H9 (cell line): ENCODE data around the gene SOCS1. TPM values are rescaled to one million over a fixed set of nuclear protein-coding genes. Genes with fewer than 3 reads are reported as not detected.

Source experiments
- DNase-seq: peaks from one replicate; pipeline ENCODE4 v3.0.0-alpha.2; 2017
- H2AFZ ChIP-seq: one replicate; pipeline ENCODE4 v1.6.1; 2013; ENCODE audit warnings: mild to moderate bottlenecking, low read length, control low read depth, moderate library complexity
- H2AK5ac ChIP-seq: 2 replicates; pipeline ENCODE4 v1.6.1; 2013; ENCODE audit warnings: low read length, control low read depth, mixed read lengths; ENCODE audit not compliant: insufficient read length
- H2BK120ac ChIP-seq: one replicate; pipeline ENCODE4 v1.6.1; 2013; ENCODE audit warnings: low read depth, mild to moderate bottlenecking, low read length, control low read depth, inconsistent platforms; ENCODE audit not compliant: poor library complexity, severe bottlenecking
- H2BK12ac ChIP-seq: 2 replicates; pipeline ENCODE4 v1.6.1; 2013; ENCODE audit warnings: low read length, control low read depth, mixed read lengths, low read depth; ENCODE audit not compliant: insufficient read length
- H2BK15ac ChIP-seq: 2 replicates; pipeline ENCODE4 v1.6.1; 2013; ENCODE audit warnings: low read depth, low read length, control low read depth
- H2BK20ac ChIP-seq: one replicate; pipeline ENCODE4 v1.6.1; 2013; ENCODE audit warnings: low read depth, mild to moderate bottlenecking, low read length, control low read depth, inconsistent platforms; ENCODE audit not compliant: poor library complexity, severe bottlenecking
- H2BK5ac ChIP-seq: 2 replicates; pipeline ENCODE4 v1.6.1; 2013; ENCODE audit warnings: low read length, control low read depth, mixed read lengths; ENCODE audit not compliant: insufficient read length
- H3K14ac ChIP-seq: 2 replicates; pipeline ENCODE4 v1.6.1; 2013; ENCODE audit warnings: low read length, control low read depth; ENCODE audit not compliant: insufficient read depth
- H3K18ac ChIP-seq: 2 replicates; pipeline ENCODE4 v1.6.1; 2013; ENCODE audit warnings: low read depth, mild to moderate bottlenecking, mixed read lengths, low read length, control low read depth; ENCODE audit not compliant: insufficient read length
- H3K23ac ChIP-seq: 2 replicates; pipeline ENCODE4 v1.6.1; 2013; ENCODE audit warnings: low read length, control low read depth, mixed read lengths, low read depth; ENCODE audit not compliant: insufficient read length
- H3K23me2 ChIP-seq: 2 replicates; pipeline ENCODE4 v1.6.1; 2013; ENCODE audit warnings: low read depth, mild to moderate bottlenecking, mixed read lengths, low read length, control low read depth; ENCODE audit not compliant: insufficient read length, poor library complexity, severe bottlenecking
- H3K27ac ChIP-seq: 2 replicates; pipeline ENCODE4 v1.5.1; 2013; ENCODE audit warnings: low read length, control low read depth, mixed read lengths, low read depth; ENCODE audit not compliant: insufficient read length
- H3K27me3 ChIP-seq: 2 replicates; pipeline ENCODE4 v1.6.1; 2013; ENCODE audit warnings: low read length, control low read depth, inconsistent platforms; ENCODE audit not compliant: insufficient read depth
- H3K4ac ChIP-seq: 2 replicates; pipeline ENCODE4 v1.6.1; 2013; ENCODE audit warnings: low read depth, mild to moderate bottlenecking, control low read depth, inconsistent platforms, low read length, moderate library complexity
- H3K4me1 ChIP-seq: 2 replicates; pipeline ENCODE4 v1.6.1; 2013; ENCODE audit warnings: low read length, control low read depth, inconsistent platforms; ENCODE audit not compliant: insufficient read depth
- H3K4me2 ChIP-seq: 2 replicates; pipeline ENCODE4 v1.6.1; 2013; ENCODE audit warnings: low read length, control low read depth, mixed read lengths; ENCODE audit not compliant: insufficient read length, insufficient read depth
- H3K56ac ChIP-seq: 2 replicates; pipeline ENCODE4 v1.6.1; 2013; ENCODE audit warnings: low read depth, mild to moderate bottlenecking, mixed read lengths, low read length, control low read depth; ENCODE audit not compliant: insufficient read length
- H3K79me1 ChIP-seq: 2 replicates; pipeline ENCODE4 v1.6.1; 2013; ENCODE audit warnings: low read depth, mild to moderate bottlenecking, moderate library complexity, low read length, control low read depth, inconsistent platforms; ENCODE audit not compliant: insufficient read depth, poor library complexity, severe bottlenecking
- H3K79me2 ChIP-seq: 2 replicates; pipeline ENCODE4 v1.6.1; 2013; ENCODE audit warnings: low read length, control low read depth, inconsistent platforms; ENCODE audit not compliant: insufficient read depth
- H3K9ac ChIP-seq: 2 replicates; pipeline ENCODE4 v1.6.1; 2013; ENCODE audit warnings: low read length, control low read depth, mixed read lengths; ENCODE audit not compliant: insufficient read length; ENCODE audit errors: extremely low read depth
- H3K9me3 ChIP-seq: one replicate; pipeline ENCODE4 v1.6.1; 2013; ENCODE audit warnings: low read depth, low read length, inconsistent platforms; ENCODE audit not compliant: control insufficient read depth
- H3T11ph ChIP-seq: one replicate; pipeline ENCODE4 v1.6.1; 2013; ENCODE audit warnings: mild to moderate bottlenecking, low read length, control low read depth, inconsistent platforms
- H4K20me1 ChIP-seq: one replicate; pipeline ENCODE4 v1.6.1; 2013; ENCODE audit not compliant: control insufficient read depth, insufficient read length, insufficient read depth
- H4K5ac ChIP-seq: 2 replicates; pipeline ENCODE4 v1.6.1; 2013; ENCODE audit warnings: low read depth, mild to moderate bottlenecking, mixed read lengths, low read length, control low read depth; ENCODE audit not compliant: insufficient read length
- H4K8ac ChIP-seq: replicated peaks from 2 replicates; pipeline ENCODE4 v1.6.1; 2013; ENCODE audit warnings: low read length, control low read depth, mixed read lengths, low read depth; ENCODE audit not compliant: insufficient read length
- H4K91ac ChIP-seq: 2 replicates; pipeline ENCODE4 v1.6.1; 2013; ENCODE audit warnings: low read depth, mild to moderate bottlenecking, moderate library complexity, mixed read lengths, low read length, control low read depth; ENCODE audit not compliant: insufficient read length
- H3K27ac Mint-ChIP-seq, 3 experiments: 2 replicates in 2 of 3; 3 replicates in 1 of 3; pipeline ENCODE4 v1.8.0; 2020 to 2021; ENCODE audit warnings: mixed read lengths in 3 of 3, mild to moderate bottlenecking in 1 of 3, moderate library complexity in 1 of 3
- H3K27me3 Mint-ChIP-seq: 2 replicates; pipeline ENCODE4 v1.8.0; 2021; ENCODE audit warnings: low read depth, mild to moderate bottlenecking, moderate library complexity, mixed read lengths
- H3K36me3 Mint-ChIP-seq, 3 experiments: 2 replicates in 2 of 3; 3 replicates in 1 of 3; pipeline ENCODE4 v1.8.0; 2020 to 2021; ENCODE audit warnings: low read depth in 3 of 3, mixed read lengths in 3 of 3; ENCODE audit not compliant: insufficient read depth in 1 of 3
- H3K4me1 Mint-ChIP-seq, 2 experiments: 2 replicates each; pipeline ENCODE4 v1.8.0; 2020; ENCODE audit warnings: mixed read lengths in 2 of 2
- H3K4me3 Mint-ChIP-seq, 2 experiments: 2 replicates in 1 of 2; 3 replicates in 1 of 2; pipeline ENCODE4 v1.8.0; 2020 to 2021; ENCODE audit warnings: mild to moderate bottlenecking in 2 of 2, mixed read lengths in 2 of 2, moderate library complexity in 1 of 2
- H3K9me3 Mint-ChIP-seq, 2 experiments: 2 replicates in 1 of 2; 3 replicates in 1 of 2; pipeline ENCODE4 v1.8.0; 2020; ENCODE audit warnings: mild to moderate bottlenecking in 2 of 2, mixed read lengths in 2 of 2, moderate library complexity in 1 of 2
- CTCF ChIP-seq: fragments of 200-600 bp; sonication (generic); conservative IDR thresholded peaks from 3 replicates; pipeline ENCODE4 v1.8.0; 2021; ENCODE audit warnings: antibody characterized with exemption, mild to moderate bottlenecking
- WGBS: extraction: QIAGEN DNeasy Blood & Tissue Kit; methylation state at CpG from one replicate; pipeline ENCODE4 v1.1.7; 2013; ENCODE audit warnings: missing lambda C conversion rate, low lambda C conversion rate, mixed read lengths; ENCODE audit not compliant: insufficient read length; ENCODE audit errors: extremely low coverage; 5-methylcytosine and 5-hydroxymethylcytosine counted together
- total RNA-seq: library from RNA; stranded (reverse); gene quantifications from 2 replicates; pipeline ENCODE4 v1.2.1, GENCODE V29; 2021

Gene SOCS1
- total RNA-seq, 1 experiment from 2014 or later = 11.0 TPM

GRCh38 chr16:11270602-11271162, 14.7 kb upstream of the SOCS1 start:
- H3K27me3 Mint-ChIP-seq = peaks cover 2% of the 10 kb centered on the region
- H3K4me2 ChIP-seq = no peak overlapping the region
- no peaks in the 10 kb centered on the region for H3K4me1 ChIP-seq
- no peaks in the 10 kb centered on the region for H3K27me3 ChIP-seq
- no peak overlapping the region for H2AFZ ChIP-seq
- H3K18ac ChIP-seq = no peak overlapping the region
- H3K79me2 ChIP-seq = no peaks in the 10 kb centered on the region
- no peak overlapping the region for H2AK5ac ChIP-seq
- no peaks in the 10 kb centered on the region; a peak in 1 of 5 replicates for H3K9me3 Mint-ChIP-seq
- H4K91ac ChIP-seq = no peak overlapping the region
- no peak overlapping the region for H2BK5ac ChIP-seq
- H2BK20ac ChIP-seq = no peak overlapping the region
- H2BK120ac ChIP-seq = no peak overlapping the region
- H3K23me2 ChIP-seq = no peaks in the 10 kb centered on the region
- no peak overlapping the region for H2BK15ac ChIP-seq
- no peaks in the 10 kb centered on the region for H3K79me1 ChIP-seq
- no peak overlapping the region for H3T11ph ChIP-seq
- peaks cover 6 to 10% of the 10 kb centered on the region in 2 experiments for H3K4me1 Mint-ChIP-seq
- DNase-seq = no peak
- no peak for TF ChIP-seq CTCF
- H3K23ac ChIP-seq = no peak overlapping the region
- no peak overlapping the region for H3K56ac ChIP-seq
- H3K27ac ChIP-seq = no peak overlapping the region
- no peak overlapping the region for H4K5ac ChIP-seq
- no peak overlapping the region for H3K4ac ChIP-seq
- no peak overlapping the region for H3K4me3 Mint-ChIP-seq
- no peaks in the 10 kb centered on the region for H3K36me3 Mint-ChIP-seq
- no peaks in the 10 kb centered on the region for H3K9me3 ChIP-seq
- H3K27ac Mint-ChIP-seq = no peak overlapping the region
- H3K9ac ChIP-seq = no peak overlapping the region
- WGBS = no CpG with 5 or more reads among the region's 2 CpGs
- H3K14ac ChIP-seq = no peak overlapping the region
- H4K20me1 ChIP-seq = no peaks in the 10 kb centered on the region
- no peak overlapping the region for H4K8ac ChIP-seq
- no peak overlapping the region for H2BK12ac ChIP-seq
